K562 (cell line): ENCODE measurements around the gene ULK3. TPM values are rescaled to one million over a fixed set of nuclear protein-coding genes. Genes with fewer than 3 reads are reported as not detected.

ENCODE experiments used
- ARNT ChIP-seq, 2 experiments: fragments of 450-650 bp; IDR thresholded peaks; 2 replicates each; pipeline ENCODE4 v1.6.1; 2016; ENCODE audit warnings: mild to moderate bottlenecking in 1 of 2
- CBX3 ChIP-seq, 2 experiments: IDR thresholded peaks; 1 replicate in 1 of 2; 2 replicates in 1 of 2; pipeline ENCODE4 v1.6.1; 2012; ENCODE audit warnings: inconsistent platforms in 2 of 2, low read length in 2 of 2, borderline replicate concordance in 1 of 2, control low read depth in 1 of 2
- COPS2 ChIP-seq: fragments of 450-650 bp; conservative IDR thresholded peaks from 2 replicates; pipeline ENCODE4 v1.6.1; 2016; ENCODE audit warnings: mild to moderate bottlenecking, moderate library complexity
- ETS2 ChIP-seq: IDR thresholded peaks from 2 replicates; pipeline ENCODE4 v1.6.1; 2016; ENCODE audit warnings: borderline replicate concordance, missing genetic modification characterization, mild to moderate bottlenecking, moderate library complexity, missing compliant biosample characterization; ENCODE audit not compliant: poor library complexity, severe bottlenecking
- HSF4 ChIP-seq: fragments of 250-450 bp; sonication (Bioruptor Pico); IDR thresholded peaks from 2 replicates; pipeline ENCODE4 v2.1.2; 2022; ENCODE audit warnings: mild to moderate bottlenecking, moderate library complexity, borderline replicate concordance
- POLR2AphosphoS5 ChIP-seq: IDR thresholded peaks from 2 replicates; pipeline ENCODE4 v1.6.1; 2011; ENCODE audit warnings: mild to moderate bottlenecking, low read depth, low read length, moderate library complexity; ENCODE audit not compliant: control insufficient read depth, insufficient read depth
- POU5F1 ChIP-seq: fragments of 150-350 bp; IDR thresholded peaks from 2 replicates; pipeline ENCODE4 v1.6.1; 2014; ENCODE audit warnings: borderline replicate concordance, low read length, low read depth, mild to moderate bottlenecking; ENCODE audit not compliant: partially characterized antibody
- RHOXF2B ChIP-seq: fragments of 250-450 bp; sonication (Bioruptor Pico); conservative IDR thresholded peaks from 2 replicates; pipeline ENCODE4 v1.5.1; 2021
- SIRT6 ChIP-seq: IDR thresholded peaks from one replicate; pipeline ENCODE4 v1.6.1; 2012; ENCODE audit warnings: low read depth, mild to moderate bottlenecking, control low read depth, inconsistent platforms, low read length, moderate library complexity
- SMC3 ChIP-seq: conservative IDR thresholded peaks from 2 replicates; pipeline ENCODE4 v1.6.1; 2011; ENCODE audit warnings: low read depth, low read length, improper control_type of control experiment; ENCODE audit not compliant: insufficient read depth
- STAT6 ChIP-seq: sonication (generic); formaldehyde crosslinking; IDR thresholded peaks from 2 replicates; pipeline ENCODE4 v1.8.1; 2023; ENCODE audit warnings: mild to moderate bottlenecking, missing genetic modification reagents
- ZNF384 ChIP-seq: IDR thresholded peaks from 2 replicates; pipeline ENCODE4 v1.6.1; 2012; ENCODE audit warnings: low read depth, low read length, improper control_type of control experiment
- polyA plus RNA-seq, 8 experiments: library from polyadenylated mRNA; depleted of rRNA in 4 of 8; stranded (reverse) in 5 of 8; unstranded in 3 of 8; fragments of >200 nt; fragmentation: Nextera tagmentation in 2 of 8; fragmentation: Illumina TruSeq in 1 of 8; extraction: Ambion mirVana in 2 of 8; extraction: Trizol in 1 of 8; gene quantifications; 2 replicates each; pipeline versions ENCODE4 v1.2.1 to v1.2.3, GENCODE V29; 2011 to 2014; ENCODE audit warnings: inconsistent platforms in 1 of 8, missing spikeins in 1 of 8
- total RNA-seq, 7 experiments: library from RNA; depleted of rRNA in 6 of 7; stranded (reverse); fragments of >200 nt in 6 of 7; fragmentation: Illumina TruSeq in 2 of 7; extraction: Trizol in 2 of 7; gene quantifications; 2 replicates each; pipeline versions ENCODE4 v1.2.1 to v1.2.3, GENCODE V29; 2011 to 2021; ENCODE audit warnings: low replicate concordance in 1 of 7
- TF ChIP-seq, protein P1 (sequence below): sonication (generic); formaldehyde crosslinking; IDR thresholded peaks from 2 replicates; pipeline ENCODE4 v1.8.1; 2023; ENCODE audit warnings: mild to moderate bottlenecking, missing genetic modification reagents
- TF ChIP-seq, protein P2 (sequence below): sonication (generic); formaldehyde crosslinking; IDR thresholded peaks from 2 replicates; pipeline ENCODE4 v1.8.0; 2022; ENCODE audit warnings: missing genetic modification reagents, mild to moderate bottlenecking, borderline replicate concordance
- TF ChIP-seq, protein P3 (sequence below): sonication (generic); formaldehyde crosslinking; IDR thresholded peaks from 2 replicates; pipeline ENCODE4 v1.8.0; 2022; ENCODE audit warnings: mild to moderate bottlenecking, missing genetic modification reagents
- TF ChIP-seq, protein P4 (sequence below): sonication (generic); formaldehyde crosslinking; IDR thresholded peaks from 2 replicates; pipeline ENCODE4 v1.8.1; 2023; ENCODE audit warnings: mild to moderate bottlenecking, missing genetic modification reagents

Gene ULK3
- total and polyA plus RNA-seq, 9 of the 15 experiments (the other 6 are each of a cell fraction or from before 2014, with no cell fraction given) = 0.68 to 68.0 (median 34.9) TPM

DNA sequence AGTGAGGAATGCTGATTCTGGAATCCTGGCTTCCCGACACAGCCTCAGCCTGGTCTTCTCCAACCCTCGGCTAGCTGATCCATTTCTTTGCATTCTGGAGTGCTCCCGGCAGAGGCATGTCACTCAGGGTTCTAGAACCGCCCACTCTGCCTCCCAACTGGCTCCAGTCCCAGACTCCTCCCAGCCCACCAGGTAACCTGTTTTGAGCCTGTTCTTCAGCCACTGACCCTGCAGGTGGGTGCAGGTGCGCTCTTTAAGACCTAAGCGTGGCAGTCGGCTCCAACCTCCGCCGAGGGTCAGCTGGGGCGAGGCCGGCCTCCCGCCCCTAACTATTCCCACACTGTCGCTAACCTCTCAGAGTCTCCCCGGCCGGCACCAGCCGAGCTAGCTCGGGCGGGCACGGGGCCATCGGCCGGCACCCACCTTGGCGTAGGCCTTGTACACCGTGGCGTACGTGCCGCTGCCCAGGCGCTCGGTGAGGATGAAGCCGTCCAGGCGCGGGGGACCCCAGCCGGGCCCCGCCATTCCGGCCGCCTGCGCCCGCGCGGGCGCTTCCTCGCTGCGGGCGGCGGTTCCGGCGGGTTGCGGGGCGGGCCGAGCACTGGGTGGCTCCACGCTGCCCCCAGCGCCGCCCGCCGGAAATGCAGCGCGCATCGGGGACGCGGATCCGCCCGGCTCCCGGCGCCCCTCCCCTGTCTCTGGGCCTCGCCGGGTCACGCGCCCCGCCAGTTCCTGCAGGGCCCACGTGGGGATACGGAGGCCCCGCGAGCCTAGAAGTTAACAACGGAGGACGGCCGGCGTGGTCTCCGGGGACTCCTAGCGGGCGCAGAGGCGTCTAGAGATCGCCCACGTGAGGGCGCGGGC, at the start of gene ULK3 (continued):
- TF ChIP-seq STAT6 (CRISPR knock-in tag) (no peak; the same call in 1 of the 2 replicates), SMC3 (peak; percentile 31; the same call in 1 of the 2 replicates), ARNT (IDR thresholded peaks at IDR 0.05) (no peak), POU5F1 (no peak), RHOXF2B (CRISPR knock-in tag) (no peak), CBX3 (IDR thresholded peaks at IDR 0.05; ENCODE audit: borderline replicate concordance in 1 of 2, low read length in 2 of 2) (no peak), SIRT6 (no peak), HSF4 (no peak), ETS2 (tag) (no peak), POLR2AphosphoS5 (peak; percentile 73; the same call in 1 of the 2 replicates), ZNF384 (no peak), COPS2 (no peak)
- TF ChIP-seq, protein P1, sequence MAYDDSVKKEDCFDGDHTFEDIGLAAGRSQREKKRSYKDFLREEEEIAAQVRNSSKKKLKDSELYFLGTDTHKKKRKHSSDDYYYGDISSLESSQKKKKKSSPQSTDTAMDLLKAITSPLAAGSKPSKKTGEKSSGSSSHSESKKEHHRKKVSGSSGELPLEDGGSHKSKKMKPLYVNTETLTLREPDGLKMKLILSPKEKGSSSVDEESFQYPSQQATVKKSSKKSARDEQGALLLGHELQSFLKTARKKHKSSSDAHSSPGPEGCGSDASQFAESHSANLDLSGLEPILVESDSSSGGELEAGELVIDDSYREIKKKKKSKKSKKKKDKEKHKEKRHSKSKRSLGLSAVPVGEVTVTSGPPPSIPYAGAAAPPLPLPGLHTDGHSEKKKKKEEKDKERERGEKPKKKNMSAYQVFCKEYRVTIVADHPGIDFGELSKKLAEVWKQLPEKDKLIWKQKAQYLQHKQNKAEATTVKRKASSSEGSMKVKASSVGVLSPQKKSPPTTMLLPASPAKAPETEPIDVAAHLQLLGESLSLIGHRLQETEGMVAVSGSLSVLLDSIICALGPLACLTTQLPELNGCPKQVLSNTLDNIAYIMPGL = peak; percentile 86
- TF ChIP-seq, protein P2, sequence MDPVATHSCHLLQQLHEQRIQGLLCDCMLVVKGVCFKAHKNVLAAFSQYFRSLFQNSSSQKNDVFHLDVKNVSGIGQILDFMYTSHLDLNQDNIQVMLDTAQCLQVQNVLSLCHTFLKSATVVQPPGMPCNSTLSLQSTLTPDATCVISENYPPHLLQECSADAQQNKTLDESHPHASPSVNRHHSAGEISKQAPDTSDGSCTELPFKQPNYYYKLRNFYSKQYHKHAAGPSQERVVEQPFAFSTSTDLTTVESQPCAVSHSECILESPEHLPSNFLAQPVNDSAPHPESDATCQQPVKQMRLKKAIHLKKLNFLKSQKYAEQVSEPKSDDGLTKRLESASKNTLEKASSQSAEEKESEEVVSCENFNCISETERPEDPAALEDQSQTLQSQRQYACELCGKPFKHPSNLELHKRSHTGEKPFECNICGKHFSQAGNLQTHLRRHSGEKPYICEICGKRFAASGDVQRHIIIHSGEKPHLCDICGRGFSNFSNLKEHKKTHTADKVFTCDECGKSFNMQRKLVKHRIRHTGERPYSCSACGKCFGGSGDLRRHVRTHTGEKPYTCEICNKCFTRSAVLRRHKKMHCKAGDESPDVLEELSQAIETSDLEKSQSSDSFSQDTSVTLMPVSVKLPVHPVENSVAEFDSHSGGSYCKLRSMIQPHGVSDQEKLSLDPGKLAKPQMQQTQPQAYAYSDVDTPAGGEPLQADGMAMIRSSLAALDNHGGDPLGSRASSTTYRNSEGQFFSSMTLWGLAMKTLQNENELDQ (CRISPR knock-in tag) = no peak
- TF ChIP-seq, protein P3, sequence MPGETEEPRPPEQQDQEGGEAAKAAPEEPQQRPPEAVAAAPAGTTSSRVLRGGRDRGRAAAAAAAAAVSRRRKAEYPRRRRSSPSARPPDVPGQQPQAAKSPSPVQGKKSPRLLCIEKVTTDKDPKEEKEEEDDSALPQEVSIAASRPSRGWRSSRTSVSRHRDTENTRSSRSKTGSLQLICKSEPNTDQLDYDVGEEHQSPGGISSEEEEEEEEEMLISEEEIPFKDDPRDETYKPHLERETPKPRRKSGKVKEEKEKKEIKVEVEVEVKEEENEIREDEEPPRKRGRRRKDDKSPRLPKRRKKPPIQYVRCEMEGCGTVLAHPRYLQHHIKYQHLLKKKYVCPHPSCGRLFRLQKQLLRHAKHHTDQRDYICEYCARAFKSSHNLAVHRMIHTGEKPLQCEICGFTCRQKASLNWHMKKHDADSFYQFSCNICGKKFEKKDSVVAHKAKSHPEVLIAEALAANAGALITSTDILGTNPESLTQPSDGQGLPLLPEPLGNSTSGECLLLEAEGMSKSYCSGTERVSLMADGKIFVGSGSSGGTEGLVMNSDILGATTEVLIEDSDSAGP (CRISPR knock-in tag) = no peak
- TF ChIP-seq, protein P4, sequence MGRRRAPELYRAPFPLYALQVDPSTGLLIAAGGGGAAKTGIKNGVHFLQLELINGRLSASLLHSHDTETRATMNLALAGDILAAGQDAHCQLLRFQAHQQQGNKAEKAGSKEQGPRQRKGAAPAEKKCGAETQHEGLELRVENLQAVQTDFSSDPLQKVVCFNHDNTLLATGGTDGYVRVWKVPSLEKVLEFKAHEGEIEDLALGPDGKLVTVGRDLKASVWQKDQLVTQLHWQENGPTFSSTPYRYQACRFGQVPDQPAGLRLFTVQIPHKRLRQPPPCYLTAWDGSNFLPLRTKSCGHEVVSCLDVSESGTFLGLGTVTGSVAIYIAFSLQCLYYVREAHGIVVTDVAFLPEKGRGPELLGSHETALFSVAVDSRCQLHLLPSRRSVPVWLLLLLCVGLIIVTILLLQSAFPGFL (CRISPR knock-in tag) = peak; percentile 88; the same call in 1 of the 2 replicates
